Activated CD4-positive, alpha-beta T cell treated with anti-CD3 and anti-CD28 coated beads, Interleukin-2, amount 50 U/mL, for 24 hours (primary cell): Measurements from ENCODE around the gene BOD1L2.

Source experiments
- DNase-seq, 2 donors: peaks; one replicate each; pipeline ENCODE4 v3.0.0-alpha.2; 2020; ENCODE audit warnings: low read depth in 1 of 2, low spot score in 1 of 2

BOD1L2 gene

DNA sequence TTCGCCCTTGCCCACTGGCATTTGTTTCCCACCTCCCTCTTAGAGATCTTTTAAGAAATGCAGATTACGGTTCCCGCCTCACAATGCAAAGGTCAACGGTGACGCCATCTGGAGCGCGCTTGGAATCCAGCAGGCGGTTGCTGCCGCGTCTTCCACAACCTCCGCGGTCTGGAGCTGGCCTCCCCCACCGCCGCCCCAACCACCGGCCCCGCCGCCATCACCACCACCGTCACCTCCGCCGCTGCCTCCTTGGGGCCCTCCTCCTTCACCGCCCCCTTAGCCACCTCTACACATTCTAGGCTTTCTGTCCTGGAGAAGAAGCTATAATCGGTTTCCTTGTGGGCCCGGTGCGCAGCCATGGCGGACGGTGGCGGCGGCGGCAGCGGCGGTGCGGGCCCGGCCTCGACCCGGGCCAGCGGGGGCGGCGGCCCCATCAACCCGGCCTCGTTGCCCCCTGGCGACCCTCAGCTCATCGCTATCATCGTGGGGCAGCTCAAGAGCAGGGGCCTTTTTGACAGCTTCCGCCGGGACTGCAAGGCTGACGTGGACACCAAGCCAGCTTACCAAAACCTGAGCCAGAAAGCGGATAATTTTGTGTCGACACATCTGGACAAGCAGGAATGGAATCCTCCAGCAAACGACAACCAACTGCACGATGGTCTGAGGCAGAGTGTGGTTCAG is at the start of gene BOD1L2:
Gene BOD1L2, plus strand, starts transcription at position 132 of the 681 bp plus-strand sequence. Its CDS starts 226 bp downstream, at position 358.
- no peak for DNase-seq

- DNase-seq, result no peak
Measured at GRCh38 chr18:57107140-57107832, 39.6 kb upstream of the BOD1L2 start.

DNA sequence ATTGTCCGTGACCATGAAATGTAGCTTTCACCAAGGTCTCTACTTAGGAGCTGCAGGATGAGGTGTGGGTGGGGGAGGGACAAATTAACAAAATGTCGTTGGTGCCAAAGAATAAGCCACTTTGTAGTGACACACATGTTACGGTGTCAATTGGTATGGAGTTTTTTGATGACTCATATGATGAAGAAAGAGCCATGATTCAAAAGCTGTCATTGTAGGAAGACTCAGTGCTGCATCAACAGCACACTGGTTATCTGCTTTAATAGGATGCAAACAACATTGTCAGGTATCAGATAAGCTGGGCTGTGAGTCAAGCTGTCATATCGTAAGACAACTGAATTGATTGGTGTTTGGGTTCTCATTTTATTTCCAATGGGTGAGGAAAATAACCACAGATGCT is 36.6 kb upstream of the BOD1L2 start:
- no peak for DNase-seq

- DNase-seq, result no peak
Measured at GRCh38 chr18:57113799-57114420, 33.0 kb upstream of the BOD1L2 start.

GRCh38 chr18:57116598-57117132 is 30.2 kb upstream of the BOD1L2 start:
- DNase-seq, result no peak

DNA sequence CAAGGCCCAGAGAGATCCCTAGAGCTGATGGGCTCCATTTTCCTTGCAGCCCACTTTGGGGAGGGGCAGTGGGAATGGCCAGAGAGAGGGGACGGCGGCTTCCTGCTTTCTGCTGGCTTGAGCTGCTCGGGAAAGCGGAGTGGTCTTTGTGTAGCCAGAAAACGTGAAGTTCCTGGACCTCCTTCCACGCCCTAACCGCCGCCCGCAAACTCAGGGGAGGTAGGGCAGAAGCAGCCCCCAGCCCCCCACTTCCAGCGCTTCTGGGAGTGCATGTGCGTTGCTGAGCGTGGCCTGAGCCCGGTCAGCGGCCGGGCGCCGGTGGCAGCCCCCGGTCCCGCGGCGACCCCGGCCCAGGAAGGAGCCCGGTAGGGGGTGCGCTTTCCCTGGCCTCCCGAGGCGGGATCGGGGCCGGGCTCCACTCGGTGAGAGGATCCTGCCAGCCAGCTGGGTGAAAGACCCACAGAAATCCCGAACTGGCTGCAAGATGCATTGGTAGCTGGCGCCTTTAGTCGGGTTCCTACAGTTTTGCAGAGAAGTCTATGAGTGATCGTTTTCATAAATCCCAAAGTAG is 25.3 kb upstream of the BOD1L2 start:
- no peak for DNase-seq

- DNase-seq, result no peak
Measured at GRCh38 chr18:57122936-57123510, 23.9 kb upstream of the BOD1L2 start.

DNA sequence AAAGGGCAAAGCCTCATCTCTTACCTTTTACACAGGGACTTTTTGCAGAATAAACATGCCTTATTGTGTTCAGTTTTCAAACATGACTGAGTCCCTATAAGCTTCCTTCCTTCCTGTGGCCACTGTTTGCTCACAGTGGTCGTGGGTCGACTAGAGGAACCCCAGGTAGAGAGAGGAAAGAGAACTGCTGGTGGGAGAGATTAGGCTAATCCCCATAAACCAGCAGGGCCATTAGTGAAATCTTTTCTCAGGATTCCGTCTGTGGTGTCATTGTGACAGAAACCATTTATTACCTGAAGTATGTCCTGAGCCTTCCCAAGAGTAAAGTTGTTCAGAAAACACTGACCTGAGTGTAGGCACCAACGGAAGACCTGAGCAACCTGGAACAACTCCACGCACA is 21.3 kb upstream of the BOD1L2 start:
- DNase-seq, result no peak

GRCh38 chr18:57128220-57128932 is 18.5 kb upstream of the BOD1L2 start:
- no peak for DNase-seq

DNA sequence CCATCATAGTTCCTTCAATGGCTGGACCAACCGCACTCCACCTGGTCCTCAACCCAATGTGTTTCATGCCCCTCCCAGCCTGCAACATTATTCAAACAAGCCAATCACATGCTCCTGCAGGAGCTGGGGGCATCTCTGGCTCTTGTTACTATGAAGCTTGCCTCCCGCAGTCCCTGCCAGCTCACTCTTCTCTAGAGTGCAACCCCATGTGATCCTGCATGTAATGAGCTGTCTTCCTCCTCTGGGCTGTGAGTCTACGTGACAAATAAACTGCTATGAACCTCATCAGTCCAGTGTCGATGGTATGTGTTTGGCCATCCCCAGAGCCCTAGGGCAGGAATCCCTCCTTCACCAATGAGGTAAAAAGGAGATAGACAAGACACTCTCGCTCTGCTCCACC is 15.8 kb upstream of the BOD1L2 start:
- no peak for DNase-seq

DNA sequence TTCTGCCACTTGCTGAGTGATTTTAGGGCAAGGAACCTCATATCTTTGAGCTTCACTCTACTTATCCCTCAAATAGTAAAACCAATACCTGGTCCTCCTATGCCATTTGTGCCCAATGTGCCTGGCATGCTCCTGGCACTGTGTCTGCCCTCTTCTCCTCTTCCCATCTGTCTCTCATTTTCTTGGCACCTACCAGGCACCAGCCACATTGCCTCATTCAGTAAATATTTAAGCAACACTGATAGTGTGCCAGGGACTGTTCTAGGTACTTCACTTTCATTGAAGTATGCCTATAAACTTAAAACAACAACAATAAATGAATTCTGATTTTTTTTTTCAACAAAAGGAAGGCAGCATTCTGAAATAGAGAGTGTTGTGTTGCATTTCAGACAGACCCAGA is 15.1 kb upstream of the BOD1L2 start:
- DNase-seq, result no peak

GRCh38 chr18:57134618-57135135 is 12.2 kb upstream of the BOD1L2 start:
- no peak for DNase-seq

- DNase-seq, result no peak
Measured at GRCh38 chr18:57135699-57136098, 11.2 kb upstream of the BOD1L2 start.

- no peak for DNase-seq
Measured at GRCh38 chr18:57137847-57138246, 9.0 kb upstream of the BOD1L2 start.

DNA sequence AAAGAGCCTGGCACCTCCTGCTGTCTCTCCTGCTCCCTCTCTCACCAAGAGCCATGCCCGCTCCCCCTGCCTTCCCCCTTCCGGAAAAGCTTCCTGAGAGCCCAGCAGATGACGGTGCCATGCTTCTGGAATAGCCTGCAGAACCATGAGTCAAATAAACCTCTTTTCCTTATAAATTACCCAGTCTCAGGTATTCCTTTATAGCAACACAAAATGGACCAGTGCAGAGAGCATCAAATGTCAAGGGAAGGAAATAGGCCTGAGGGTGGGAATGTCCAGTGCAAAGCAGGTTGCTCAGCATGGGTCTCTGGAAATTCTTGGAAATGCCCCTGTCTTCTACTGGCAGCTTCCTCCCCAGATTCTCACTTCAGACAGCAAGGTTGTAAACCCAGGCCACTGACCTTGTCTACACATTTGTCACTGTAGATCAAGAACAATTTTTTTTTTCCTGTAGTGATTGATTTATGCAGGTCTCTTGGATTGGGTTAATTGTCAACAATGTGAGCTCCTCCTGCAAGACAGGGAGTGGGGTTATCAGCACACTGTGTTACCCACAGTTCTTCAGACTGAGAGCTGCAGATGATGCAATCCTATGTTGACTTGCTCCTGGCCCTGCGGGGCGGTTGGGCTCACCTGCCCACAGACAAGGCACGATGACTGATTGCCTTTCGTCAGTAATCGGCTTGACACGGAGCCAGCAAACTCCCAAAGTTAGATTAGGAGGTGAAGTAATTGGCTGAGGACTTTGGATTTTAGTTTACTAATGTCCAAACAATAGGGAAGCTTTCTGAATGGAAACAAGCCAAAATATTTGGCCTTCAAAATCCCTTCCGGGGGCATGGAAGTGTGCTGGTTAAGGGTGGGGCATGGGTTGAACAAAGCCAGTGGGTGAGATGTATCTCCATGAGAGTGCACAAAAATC is 5.4 kb upstream of the BOD1L2 start:
- no peak for DNase-seq

GRCh38 chr18:57142324-57142723 is 4.6 kb upstream of the BOD1L2 start:
- no peak for DNase-seq

DNA sequence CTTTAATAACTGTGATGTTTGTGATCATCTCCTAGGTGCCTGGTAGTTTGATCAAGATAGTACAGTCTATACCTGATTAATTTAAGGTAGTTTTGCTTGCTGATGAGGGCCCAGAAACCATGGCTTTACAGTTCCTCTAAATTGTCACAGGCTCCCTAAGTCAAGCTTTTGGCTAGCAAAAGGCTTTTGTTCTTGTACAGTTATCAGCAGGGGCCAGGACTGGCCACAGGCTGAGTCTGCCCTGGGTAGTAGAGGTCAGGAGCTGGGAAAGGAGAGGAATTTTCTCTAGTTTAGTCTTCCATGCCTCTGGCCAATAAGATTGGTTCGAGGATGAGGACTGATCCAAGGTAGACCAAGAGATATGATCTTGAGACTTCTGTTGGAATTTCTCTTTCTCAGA is 3.6 kb upstream of the BOD1L2 start:
- no peak for DNase-seq

GRCh38 chr18:57148263-57148662 is 1.4 kb downstream of the BOD1L2 start:
- DNase-seq, result no peak

DNA sequence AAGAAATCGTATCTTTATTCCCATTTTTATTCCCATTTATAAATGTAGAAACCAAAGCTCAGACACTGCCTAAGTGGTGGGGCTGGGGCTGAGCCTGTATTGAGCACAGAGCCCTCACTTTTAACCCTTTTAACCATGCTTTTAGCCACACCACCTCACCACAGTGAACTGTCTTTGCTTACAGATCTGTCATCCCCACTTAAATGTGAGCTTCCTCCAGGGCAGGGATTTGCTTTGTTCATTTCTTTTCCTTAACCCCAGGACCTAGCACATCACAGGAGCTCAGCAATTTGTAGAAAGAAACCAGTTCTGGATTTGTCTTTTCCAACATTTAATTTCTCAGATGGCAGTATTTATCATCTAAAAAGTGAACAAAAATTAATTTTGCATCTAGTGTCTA is 2.2 kb downstream of the BOD1L2 start:
- DNase-seq, result no peak

GRCh38 chr18:57149531-57149930 is 2.6 kb downstream of the BOD1L2 start:
- no peak for DNase-seq
